ENCODE data around the gene LPIN1.

- no peak for TF ChIP-seq GATA3 (IDR thresholded peaks at IDR 0.05; ENCODE audit: low read depth, low read length)
- no peak for TF ChIP-seq GATA2 (IDR thresholded peaks at IDR 0.05; ENCODE audit: low read depth, low read length)
Observed at GRCh38 chr2:11758187-11758586, 11.8 kb downstream of the LPIN1 start.

All from SH-SY5Y (cell line).